Right hindlimb (tissue), 1 donor: Measurements from ENCODE around the gene C16orf82.
"Not testable (repeated sequence)": the region's sequence is repeated elsewhere in the genome, so short reads cannot be mapped to it uniquely, and the experiment has no call there.

Experiments
- DNase-seq: peaks from one replicate; pipeline ENCODE4 v3.0.0-alpha.2; 2018

Gene C16orf82

DNA sequence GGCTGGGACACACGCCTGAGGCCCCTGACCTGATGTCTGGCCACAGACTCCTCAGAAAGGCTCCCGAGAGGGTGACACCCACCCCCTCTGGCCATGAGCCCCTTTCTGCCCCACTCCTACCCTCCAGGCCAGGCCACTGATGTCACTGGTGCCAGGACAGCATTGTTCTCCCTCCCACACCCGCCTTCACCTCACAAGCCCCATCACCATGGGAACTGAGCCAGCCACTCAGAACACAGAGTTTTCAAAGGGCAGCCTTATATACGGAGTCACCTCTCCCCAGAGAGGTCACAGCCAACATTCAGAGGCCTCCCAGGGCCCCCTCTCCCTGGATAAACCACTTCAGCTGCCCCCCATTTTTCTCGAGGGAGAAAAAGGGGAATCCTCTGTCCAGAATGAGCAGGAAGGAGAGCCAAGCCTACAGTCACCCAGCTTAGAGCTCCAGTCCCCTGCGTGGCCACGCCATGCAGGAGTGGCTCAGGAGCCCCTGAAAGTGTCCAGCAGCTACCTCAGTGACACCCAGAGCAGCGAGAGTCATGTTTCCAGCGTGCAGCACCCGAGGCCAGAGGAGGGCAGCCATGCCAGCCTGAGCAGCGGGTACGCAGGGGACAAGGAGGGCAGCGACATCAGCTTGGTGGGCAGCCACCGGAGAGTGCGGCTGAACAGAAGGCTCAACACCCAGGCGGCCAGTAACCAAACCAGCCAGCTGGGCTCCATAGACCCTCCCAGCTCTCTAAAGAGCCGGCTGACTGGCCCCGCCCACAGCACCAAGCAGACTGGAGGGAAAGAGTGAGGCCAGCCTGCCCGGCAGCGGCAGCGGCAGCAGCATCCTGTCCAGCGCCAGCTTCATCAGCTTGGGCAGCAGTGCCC, at the start of gene C16orf82:
Gene C16orf82 (plus strand): TSS at position 260 of the 870 bp plus-strand sequence.
- DNase-seq, result peak; percentile 39

DNA sequence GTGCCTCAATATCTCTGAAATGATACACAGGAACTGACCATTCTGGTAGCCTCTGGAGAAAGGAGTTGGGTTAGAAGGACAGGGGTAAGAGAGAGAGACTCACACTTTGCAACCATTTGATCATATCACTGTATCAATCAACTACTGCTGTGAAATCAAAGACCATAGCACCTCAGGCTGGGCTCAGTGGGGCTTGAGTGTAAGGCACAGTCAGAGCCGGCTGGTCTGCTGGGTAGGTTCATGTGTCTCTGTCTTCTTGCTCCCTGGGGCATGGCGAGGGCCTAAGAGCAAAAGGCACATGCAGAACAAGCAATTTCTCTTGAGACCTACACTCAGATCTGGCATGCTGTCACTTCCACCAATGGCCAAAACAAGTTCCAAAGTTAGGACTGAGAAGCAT, 46.7 kb upstream of the C16orf82 start:
- no peak for DNase-seq

DNA sequence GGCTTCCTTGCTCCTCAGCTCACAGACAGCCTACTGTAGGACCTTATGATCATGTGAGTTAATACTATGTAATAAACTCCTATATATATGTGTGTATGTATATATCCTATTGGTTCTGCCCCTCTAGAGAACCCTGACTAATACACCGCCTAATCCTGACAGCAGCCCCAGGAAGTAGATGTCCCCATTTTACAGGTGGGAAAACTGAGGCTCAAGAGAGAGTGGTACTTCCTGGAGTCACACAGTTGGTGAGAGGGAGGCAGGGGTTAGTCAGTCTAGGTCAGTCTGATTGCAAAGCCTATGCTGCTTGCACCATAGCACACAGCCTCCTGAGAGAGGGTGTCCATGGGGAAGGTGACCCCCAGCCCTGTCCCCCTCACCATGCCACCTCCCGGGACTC, 42.7 kb upstream of the C16orf82 start:
- DNase-seq, result no peak

DNA sequence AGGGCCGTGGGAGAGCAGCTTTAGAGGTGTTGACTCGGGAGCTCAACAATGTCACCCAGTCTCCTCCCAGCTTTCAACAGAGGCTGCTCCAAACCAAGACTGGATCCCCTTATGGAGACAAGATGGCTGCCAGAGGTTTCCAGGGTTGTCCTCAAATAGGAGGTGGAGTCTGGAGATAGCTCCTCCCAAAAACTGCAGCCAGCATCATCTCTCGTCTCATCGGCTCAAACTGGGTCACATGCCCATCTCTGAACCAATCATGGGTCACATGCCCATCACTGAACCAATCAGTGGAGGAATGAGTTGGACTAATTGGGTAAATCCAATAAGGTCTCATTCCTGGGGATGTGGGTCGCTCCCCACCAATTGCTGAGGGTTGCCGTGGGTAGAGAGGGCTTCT, 41.1 kb upstream of the C16orf82 start:
- no peak for DNase-seq

DNA sequence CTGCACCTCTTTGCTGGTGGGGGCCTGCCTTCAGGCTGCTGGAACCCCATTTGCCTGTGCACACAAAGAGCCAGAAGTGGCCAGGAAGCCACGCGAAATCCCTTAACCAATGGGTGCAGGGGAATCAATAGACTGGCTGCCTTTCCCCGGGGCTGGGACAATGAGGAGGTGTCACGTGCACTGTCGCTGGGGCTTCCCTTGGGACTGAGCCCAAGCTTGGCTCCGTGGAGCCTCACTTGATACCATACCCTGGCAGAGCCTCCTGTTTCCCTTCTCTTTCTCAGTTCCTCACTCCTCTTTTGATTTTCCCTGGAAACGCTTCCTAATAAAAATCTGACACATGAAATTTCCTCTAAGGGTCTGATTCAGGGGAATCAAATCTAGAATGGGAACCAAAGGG, 38.8 kb upstream of the C16orf82 start:
- DNase-seq, result no peak

DNA sequence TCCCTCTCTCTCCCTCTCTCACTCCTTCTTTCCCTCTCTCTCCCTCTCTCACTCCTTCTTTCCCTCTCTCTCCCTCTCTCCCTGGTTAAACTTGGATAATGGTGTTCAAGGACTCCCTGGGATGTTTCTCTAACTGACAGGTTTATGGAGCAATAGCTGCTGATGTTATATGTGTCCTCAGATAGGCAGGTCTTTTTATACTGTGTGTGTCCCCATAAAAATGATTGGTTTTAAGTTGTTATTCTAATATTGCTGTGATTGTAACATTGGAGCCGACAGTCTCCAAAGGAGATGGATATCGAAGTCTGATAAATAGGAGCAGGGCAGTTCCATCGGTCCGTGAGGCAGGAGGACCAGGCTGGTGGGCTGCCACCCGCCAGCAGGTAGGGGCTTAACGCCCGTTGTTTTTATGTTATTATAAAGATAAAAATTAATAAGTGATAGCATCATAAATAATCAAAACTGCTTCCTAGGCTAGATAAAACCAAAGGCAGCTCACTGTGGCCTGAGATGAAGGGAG, 38.1 kb upstream of the C16orf82 start:
- DNase-seq, result no peak

DNA sequence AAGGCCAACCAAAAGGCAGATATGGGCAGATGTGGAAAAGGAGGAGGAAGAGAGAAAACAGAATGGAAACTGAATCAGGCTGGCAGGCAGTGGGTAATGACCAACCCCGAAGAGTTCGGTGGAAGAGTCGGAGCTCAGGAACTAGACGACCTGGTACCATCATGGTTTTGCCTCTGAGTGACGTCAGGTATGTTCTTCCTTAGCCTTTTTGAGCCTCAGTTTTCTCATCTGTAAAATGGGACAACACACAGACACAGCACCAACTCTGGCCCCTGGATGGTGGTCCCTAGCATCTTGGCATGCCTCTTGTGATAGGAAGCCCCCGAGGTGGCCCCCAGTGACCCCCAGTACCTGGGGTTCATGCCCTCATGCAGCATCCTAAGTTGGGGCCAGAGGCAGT, 37.2 kb upstream of the C16orf82 start:
- DNase-seq, result no peak

DNA sequence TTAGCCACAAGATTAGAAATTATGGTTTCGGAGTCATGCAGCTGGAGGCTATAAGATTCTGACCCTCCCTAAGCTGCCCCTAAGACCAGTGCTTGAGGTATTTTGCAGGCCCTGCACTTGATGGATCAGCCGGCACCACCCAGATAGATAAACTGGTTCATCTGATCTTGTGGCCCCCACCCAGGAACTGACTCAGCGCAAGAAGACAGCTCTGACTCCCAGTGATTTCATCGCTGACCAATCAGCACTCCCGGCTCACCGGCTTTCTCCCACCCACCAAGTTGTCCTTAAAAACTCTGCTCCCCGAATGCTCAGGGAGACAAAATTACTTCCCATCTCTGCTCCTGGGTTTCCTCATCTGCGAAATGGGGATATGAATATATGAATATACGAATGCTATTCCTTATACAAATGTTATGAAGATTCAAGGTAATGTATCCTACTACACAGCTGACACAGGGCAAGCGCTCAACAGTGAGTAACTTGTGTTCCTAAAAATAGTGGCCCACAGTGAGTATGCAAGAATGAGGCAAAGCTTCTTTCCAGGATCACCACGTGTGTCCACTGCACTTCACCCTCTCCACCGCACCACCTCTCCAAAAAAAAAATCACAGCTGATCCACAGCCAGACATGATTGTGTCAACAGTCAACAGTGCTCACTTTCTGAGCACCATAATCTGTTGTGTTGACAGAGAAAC, 33.3 kb upstream of the C16orf82 start:
- DNase-seq, result no peak

DNA sequence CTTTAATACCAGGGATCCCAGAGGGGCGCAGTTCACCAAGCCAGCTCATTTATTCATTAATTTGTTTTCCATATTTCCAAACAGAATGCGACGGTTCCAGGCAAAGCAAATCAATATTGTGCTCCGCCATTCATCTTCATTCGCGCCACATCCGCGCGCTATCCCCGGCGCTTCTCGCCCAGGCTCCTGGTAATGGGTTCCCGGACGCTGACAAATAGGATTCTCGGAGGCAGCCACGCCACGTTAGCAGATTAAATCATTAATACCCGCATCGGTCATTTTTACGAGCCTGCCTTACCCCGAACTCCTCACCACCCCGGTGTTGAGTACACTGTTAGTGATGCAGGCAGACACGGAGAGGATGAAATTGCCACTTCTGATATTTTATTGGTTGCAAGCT, 26.0 kb upstream of the C16orf82 start:
- no peak for DNase-seq

DNA sequence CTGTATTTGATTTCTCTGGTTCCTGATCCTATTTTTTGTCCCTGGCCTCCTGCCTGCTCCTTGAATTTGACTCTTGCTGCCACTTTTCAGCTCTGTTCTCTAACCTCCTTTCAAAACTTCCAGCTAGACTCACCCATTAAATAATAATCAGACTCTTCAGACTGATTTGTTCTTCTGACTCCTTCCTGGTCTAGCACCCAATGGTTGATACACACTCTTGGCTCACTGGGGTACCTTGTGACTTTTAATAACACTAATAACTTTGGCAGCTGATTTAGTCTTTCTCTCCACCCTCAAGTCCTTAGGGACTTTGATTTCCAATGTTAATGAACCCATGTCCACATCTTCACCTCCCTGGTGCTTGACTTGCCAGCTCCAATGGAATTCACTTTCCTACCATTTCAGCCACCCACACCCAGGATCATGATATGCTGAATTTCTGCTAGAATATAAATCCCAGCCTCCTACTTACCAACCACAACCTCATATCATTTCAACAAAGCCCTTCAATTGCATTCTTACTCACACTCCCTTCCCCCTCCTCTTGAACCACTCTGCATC, 19.7 kb upstream of the C16orf82 start:
- DNase-seq, result no peak

DNA sequence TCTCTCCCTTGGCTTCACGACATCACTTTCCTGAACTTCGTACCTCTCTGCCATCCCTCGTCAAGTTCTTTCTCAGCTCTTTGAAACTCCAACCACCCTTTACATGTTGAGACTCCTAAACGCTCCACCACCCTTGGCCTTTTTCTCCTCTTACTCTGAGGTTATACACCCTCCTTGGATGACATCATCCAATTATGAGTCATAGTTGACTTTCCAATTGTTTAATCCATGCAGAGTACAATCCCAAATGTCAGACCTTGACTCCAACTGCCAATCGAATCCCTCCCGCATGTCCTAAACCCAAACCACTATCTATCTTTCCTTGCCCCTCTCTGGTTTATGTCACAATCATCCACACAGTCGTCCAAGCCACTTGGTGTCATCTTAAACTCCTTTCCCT, 18.4 kb upstream of the C16orf82 start:
- no peak for DNase-seq

DNA sequence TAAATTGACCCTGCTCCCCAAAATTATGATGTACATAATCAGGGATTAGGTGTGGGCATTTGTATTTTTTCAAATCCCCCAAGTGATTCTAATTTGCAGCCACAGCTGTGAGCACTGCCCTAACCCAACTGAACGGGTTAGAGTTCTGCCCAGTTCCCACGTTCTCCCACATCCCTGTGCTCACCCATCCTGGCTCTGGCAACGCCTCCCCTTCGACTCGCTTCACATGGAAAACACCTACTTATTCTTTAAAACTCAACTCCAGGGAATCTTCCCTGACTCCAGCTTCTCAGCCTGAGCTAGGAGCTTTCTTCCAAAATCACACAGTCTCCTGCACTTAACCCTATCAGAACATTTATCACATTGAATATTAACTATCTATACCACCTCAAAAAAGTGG, 17.6 kb upstream of the C16orf82 start:
- no peak for DNase-seq

DNA sequence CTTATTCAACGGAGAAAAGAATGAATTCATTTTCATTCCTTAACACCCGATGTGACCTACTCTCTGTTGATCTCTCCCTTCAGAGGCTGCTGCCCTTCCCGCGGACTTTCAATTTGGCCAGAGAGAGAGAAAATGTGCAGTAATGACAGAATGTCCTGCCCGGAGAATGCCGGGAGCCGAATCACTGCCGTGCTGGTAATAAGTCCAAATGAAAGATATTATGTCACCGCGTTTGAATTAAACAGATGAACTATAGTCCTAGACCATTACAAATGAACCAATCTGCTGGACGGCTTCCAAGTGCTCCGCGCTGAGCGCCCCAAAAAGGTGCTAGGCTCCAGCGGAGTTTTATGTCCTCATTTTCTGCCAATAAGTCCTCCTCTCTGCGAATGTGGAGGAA, 14.7 kb upstream of the C16orf82 start:
- DNase-seq, result peak; percentile 27

DNA sequence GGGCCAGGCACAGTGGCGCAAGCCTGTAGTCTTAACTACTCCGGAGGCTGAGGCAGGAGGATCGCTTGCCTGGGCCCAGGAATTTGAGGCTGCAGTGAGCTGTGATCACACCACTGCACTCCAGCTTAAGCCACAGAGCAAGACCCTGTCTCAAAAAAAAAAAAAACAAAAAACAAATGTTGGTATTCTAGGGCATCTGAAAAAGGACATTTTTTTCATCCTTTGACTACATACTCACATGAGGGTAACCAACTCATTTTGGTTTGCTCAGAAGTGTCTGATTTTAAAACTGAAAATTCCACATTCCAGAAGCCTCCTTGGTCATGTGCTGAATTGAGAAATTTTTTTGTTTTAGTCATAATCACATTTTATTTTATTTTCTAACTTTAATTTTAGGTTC, 12.7 kb upstream of the C16orf82 start:
- DNase-seq, result no peak

DNA sequence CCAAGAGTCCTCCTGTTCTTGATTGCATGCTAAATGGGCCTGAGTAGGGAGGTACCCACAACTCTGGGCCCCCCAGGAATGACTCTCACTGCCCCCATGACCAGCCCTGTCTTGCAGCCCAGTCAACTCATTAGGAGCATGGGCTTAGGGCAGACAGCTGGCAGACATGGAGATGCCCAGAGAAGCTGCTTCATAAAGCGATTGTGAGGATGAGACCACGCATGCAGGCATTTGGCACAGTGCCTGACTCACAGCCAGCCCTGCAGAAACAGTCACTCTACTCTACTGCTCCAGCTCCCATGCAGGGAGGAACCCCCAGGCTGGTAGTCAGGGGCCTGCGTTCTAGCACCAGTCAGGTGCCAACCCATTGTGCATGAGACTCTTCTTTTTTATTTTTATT, 8.4 kb upstream of the C16orf82 start:
- DNase-seq, result no peak

DNA sequence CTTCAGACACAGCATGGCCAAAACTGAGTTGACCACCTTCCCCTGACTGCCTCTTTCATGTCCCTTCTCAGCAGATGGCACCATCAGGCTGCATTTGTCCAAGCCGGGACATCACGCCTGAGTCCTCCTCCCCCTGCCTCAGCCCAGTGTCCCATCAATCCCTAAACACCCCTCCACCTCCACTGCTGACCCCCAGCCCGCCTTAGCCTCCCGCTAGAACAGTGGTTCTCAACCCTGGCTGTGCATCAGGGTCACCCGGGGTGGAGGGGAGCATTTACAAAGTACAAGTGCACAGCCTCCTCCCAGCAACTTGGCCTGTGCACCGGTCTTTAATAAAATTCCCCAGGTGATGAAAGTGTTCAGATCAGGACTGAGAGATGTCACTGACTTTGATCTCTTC, 4.0 kb downstream of the C16orf82 start:
- DNase-seq, result no peak

DNA sequence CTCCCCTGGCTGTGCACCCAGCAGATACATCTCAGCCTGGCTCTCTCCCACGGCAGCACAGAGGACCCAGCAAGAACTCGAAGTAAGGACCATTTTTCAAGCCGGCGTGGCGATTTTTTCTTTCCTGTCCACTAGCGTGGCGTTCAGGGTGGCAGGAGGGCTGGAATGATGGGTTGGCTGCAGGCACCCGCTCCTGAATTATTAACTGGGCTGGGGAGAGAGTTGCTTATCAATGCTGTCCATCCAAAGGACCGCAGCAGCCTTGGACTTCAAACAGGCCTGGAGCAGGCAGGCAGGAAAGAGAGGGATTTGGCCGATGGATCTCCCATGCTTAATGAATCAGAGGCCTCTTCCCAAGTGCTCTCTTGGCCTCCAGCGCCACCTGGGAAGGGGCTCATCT, 7.0 kb downstream of the C16orf82 start:
- DNase-seq, result no peak

DNA sequence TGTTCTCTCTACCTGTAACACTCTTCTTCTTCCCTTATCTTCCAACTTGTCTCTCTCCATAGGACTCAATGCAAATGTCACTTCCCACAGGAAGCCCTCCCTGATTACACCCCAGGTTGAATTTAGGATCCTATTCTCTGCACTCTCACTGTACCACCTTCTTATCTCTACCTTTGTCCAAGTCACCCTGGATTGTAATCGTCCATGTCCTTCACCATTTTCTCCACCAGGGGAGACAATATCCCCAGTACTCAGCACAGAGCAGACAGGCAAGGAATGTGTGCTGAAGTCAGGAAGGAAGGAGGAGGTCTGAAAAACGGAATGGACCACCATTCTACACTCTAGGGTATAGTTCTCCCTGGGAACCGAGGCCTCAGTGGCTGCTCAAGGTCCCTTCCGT, 14.2 kb downstream of the C16orf82 start:
- DNase-seq, result no peak

DNA sequence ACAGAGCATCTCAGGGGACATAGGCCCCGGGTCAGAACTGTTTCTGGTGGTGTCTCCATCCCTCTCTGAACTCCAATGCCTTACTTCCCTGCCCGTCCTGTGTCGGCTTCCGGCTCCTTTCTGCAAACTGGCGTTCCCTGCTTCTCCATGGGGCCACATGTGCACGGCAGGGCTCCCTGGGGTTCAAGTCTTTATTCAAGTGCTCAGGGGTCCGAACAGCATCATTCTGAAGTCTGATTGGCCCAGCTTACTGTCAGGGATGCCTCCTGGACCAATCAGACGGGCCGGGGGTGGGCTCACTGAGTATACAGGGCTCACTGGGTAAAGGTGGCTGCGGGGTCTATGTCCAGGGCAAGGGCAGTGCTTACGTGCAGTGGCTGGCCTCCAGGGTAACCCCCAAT, 17.1 kb downstream of the C16orf82 start:
- no peak for DNase-seq

DNA sequence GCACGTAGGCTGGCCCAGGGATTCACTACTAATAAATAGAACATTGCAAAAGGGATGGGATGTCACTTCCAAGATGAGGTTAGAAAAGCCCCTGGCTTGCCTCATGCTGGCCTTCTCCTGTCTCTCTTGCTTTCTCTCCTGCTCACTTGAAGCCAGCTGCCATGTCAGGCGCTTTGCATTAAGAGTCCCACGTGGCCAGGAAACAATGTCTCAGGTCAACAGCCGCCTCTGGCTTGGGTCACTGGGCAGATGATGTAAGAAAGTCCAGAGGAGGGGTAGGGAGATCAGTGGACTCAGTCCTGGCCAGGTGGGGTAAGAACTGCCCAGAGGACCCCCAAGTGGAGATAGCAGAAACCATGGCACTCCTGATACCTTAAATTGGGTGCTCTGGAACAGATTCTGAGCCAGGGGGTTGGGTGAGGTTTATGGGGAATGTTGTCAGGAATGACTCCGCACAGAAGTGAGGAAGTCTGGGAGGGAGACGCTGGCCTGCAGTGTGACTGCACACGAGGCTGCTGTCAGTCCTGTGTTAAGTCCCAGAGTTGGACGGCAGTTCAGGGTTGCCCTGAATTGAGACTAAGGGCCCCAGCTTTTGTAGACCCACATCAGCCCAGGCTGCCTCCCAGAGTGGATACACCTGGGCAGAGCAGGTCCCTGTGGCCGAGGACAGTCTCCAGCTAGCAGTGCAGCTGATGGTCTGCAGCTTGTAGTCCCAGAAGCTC, 17.7 kb downstream of the C16orf82 start:
- DNase-seq, result no peak

DNA sequence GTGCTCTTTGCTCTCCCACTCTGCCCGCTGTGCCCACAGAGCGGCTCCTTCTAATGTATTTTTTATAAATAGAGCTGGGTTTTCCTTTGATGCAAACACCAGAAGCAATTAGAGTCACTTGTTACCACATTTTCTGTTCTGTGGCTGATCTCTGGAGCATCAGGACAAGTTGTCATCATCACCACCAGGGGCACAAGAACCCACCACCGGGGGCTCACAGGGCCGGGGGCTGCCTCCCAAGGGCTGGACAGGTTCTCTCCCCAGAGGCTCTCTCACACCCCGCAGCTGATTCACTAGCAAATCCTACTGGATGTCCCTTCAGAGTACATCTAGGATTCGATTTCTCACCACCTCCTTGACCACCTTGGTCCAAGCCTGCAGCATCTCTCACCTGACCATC, 18.5 kb downstream of the C16orf82 start:
- no peak for DNase-seq

DNA sequence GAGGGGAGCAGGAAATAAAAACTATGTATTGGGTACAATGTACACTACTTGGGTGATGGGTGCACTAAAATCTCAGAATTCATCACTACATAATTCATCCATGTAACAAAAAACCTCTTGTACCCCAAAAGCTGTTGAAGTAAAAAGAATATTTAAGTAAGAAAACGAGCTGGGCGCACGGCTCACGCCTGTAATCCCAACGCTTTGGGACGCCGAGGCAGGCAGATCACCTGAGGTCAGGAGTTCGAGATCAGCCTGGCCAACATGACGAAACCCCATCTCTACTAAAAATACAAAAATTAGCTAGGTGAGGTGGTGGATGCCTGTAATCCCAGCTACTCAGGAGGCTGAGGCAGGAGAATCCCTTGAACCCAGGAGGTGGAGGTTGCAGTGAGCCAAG, 19.3 kb downstream of the C16orf82 start:
- DNase-seq, result not testable (repeated sequence)

DNA sequence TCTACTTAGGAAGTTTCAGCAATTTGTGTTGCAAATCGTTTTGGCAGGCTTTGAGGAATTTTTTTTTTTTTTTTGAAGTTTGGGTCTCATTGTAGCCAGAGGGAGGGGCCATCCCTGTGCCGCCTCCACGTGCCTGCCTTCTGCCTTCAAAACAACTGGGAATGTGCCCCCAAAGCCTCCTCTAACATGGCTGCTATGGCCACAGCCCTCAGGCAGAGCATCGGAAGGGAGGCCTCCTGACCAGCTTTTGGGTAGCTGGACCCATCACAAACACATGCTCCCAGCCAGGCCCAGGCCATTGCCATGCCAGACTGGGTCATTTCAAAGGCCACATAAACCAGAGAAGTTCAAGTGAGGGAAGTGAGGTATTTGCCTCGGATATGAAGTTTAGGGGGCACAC, 21.5 kb downstream of the C16orf82 start:
- DNase-seq, result no peak
